Measurements from ENCODE around the gene CAPZA2. TPM values are rescaled to one million over a fixed set of nuclear protein-coding genes. Genes with fewer than 3 reads are reported as not detected.
"Not testable (repeated sequence)": the region's sequence is repeated elsewhere in the genome, so short reads cannot be mapped to it uniquely, and the experiment has no call there.

The CAPZA2 gene
- total RNA-seq, 1 experiment from 2014 or later = 57.7 TPM

- intact Hi-C loops (cut with micrococcal nuclease) = no loop called here
- CTCF ChIA-PET = interaction anchor here (1.0 kb wide), 1 partner anchor 56 kb away, joined by 3 read pairs; no protein-coding TSS in a partner anchor
- POLR2A ChIA-PET (ENCODE audit: unreplicated experiment) = no interaction called here
- Histone ChIP-seq H3K27me3 (ENCODE audit: low read length) (no peaks in the 10 kb centered on the region), H3K4me1 (ENCODE audit: insufficient read depth, low read length) (peaks cover 7% of the 10 kb centered on the region; the same call in 1 of the 2 replicates), H3K27ac (ENCODE audit: low read length) (no peak overlapping the region), H3K79me2 (ENCODE audit: low read length) (no peaks in the 10 kb centered on the region), H3K9me3 (ENCODE audit: low read length) (no peaks in the 10 kb centered on the region), H3K9me2 (replicated peaks; ENCODE audit: low read length) (no peaks in the 10 kb centered on the region), H2AFZ (ENCODE audit: low read length) (no peak overlapping the region), H3K4me3 (ENCODE audit: low read length) (no peak overlapping the region), H3K9ac (ENCODE audit: low read length) (no peak overlapping the region), H4K20me1 (ENCODE audit: low read length) (no peaks in the 10 kb centered on the region), H3K36me3 (ENCODE audit: low read depth, low read length) (no peaks in the 10 kb centered on the region), H3F3A (ENCODE audit: low read length, unreplicated experiment) (no peaks in the 10 kb centered on the region), H3K4me2 (ENCODE audit: low read length) (no peak overlapping the region)
- no peak for DNase-seq
- no peak for ATAC-seq
- TF ChIP-seq EZH2phosphoT487 (IDR thresholded peaks at IDR 0.05; ENCODE audit: borderline replicate concordance, low read length) (no peak), CTCF (conservative IDR thresholded peaks at IDR 0.05; ENCODE audit: low read depth, low read length) (no peak), EZH2 (IDR thresholded peaks at IDR 0.05; ENCODE audit: low read length, unreplicated experiment) (no peak)
- no TSS peak for BruUV-seq (replicated peaks)
These were observed 70.2 kb downstream of the CAPZA2 start for GRCh38 chr7:116932566-116932965.

- POLR2A ChIA-PET (ENCODE audit: unreplicated experiment) = no interaction called here
- CTCF ChIA-PET = no interaction called here
- Histone ChIP-seq H3K27me3 (ENCODE audit: low read length) (no peaks in the 10 kb centered on the region), H3K9ac (ENCODE audit: low read length) (no peak overlapping the region), H3K4me3 (ENCODE audit: low read length) (no peak overlapping the region), H3K79me2 (ENCODE audit: low read length) (no peaks in the 10 kb centered on the region), H3K36me3 (ENCODE audit: low read depth, low read length) (no peaks in the 10 kb centered on the region), H3K4me2 (ENCODE audit: low read length) (no peak overlapping the region), H4K20me1 (ENCODE audit: low read length) (no peaks in the 10 kb centered on the region), H3K9me3 (ENCODE audit: low read length) (no peaks in the 10 kb centered on the region), H3K4me1 (ENCODE audit: insufficient read depth, low read length) (peaks cover 7% of the 10 kb centered on the region; the same call in 1 of the 2 replicates), H3K9me2 (replicated peaks; ENCODE audit: low read length) (no peaks in the 10 kb centered on the region), H3F3A (ENCODE audit: low read length, unreplicated experiment) (no peaks in the 10 kb centered on the region), H2AFZ (ENCODE audit: low read length) (no peak overlapping the region), H3K27ac (ENCODE audit: low read length) (no peak overlapping the region)
- DNase-seq = no peak
- TF ChIP-seq EZH2phosphoT487 (IDR thresholded peaks at IDR 0.05; ENCODE audit: borderline replicate concordance, low read length) (no peak), EZH2 (IDR thresholded peaks at IDR 0.05; ENCODE audit: low read length, unreplicated experiment) (no peak), CTCF (conservative IDR thresholded peaks at IDR 0.05; ENCODE audit: low read depth, low read length) (no peak)
- intact Hi-C loops (cut with micrococcal nuclease) = no loop called here
- no TSS peak for BruUV-seq (replicated peaks)
- no peak for ATAC-seq
These were observed 71.1 kb downstream of the CAPZA2 start for GRCh38 chr7:116933465-116933864.

DNA sequence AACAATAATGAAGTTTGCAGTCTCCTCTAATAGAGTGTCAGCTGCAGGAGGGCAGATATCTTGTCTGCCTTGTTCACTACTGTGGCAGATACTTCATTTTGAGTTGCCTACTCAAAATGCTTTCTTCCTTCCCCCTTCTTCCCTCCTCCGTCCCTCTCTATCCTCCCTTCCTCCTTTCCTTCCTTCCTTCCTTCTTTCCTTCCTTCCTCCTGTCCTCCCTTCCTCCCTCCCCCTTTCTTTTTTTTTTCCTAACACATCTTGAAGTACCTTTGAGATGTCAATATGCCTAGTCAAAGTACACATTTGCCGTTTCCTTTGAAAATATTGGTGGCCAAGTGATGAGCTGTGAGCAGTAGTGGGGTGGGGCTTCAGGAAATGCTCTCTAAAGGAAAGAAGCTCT lies 72.2 kb downstream of the CAPZA2 start:
- intact Hi-C loops (cut with micrococcal nuclease) = no loop called here
- Histone ChIP-seq H3K4me1 (ENCODE audit: insufficient read depth, low read length) (no peaks in the 10 kb centered on the region), H3K27ac (ENCODE audit: low read length) (no peak overlapping the region), H3K79me2 (ENCODE audit: low read length) (no peaks in the 10 kb centered on the region), H3K9me3 (ENCODE audit: low read length) (no peaks in the 10 kb centered on the region), H3K27me3 (ENCODE audit: low read length) (no peaks in the 10 kb centered on the region), H3K4me3 (ENCODE audit: low read length) (no peak overlapping the region), H3F3A (ENCODE audit: low read length, unreplicated experiment) (no peaks in the 10 kb centered on the region), H3K4me2 (ENCODE audit: low read length) (no peak overlapping the region), H3K36me3 (ENCODE audit: low read depth, low read length) (no peaks in the 10 kb centered on the region), H4K20me1 (ENCODE audit: low read length) (no peaks in the 10 kb centered on the region), H3K9ac (ENCODE audit: low read length) (no peak overlapping the region), H2AFZ (ENCODE audit: low read length) (no peak overlapping the region), H3K9me2 (replicated peaks; ENCODE audit: low read length) (no peaks in the 10 kb centered on the region)
- ATAC-seq (no peak), DNase-seq (no peak)
- BruUV-seq (replicated peaks) = no TSS peak
- CTCF ChIA-PET = interaction anchor here (0.7 kb wide), 1 partner anchor 667 kb away, joined by 4 read pairs; no protein-coding TSS in a partner anchor
- POLR2A ChIA-PET (ENCODE audit: unreplicated experiment) = interaction anchor here (0.5 kb wide), 1 partner anchor 661 kb away, joined by 3 read pairs; no protein-coding TSS in a partner anchor
- TF ChIP-seq CTCF (conservative IDR thresholded peaks at IDR 0.05; ENCODE audit: low read depth, low read length) = no peak
- TF ChIP-seq EZH2 (IDR thresholded peaks at IDR 0.05; ENCODE audit: low read length, unreplicated experiment) = no peak
- no peak for TF ChIP-seq EZH2phosphoT487 (IDR thresholded peaks at IDR 0.05; ENCODE audit: borderline replicate concordance, low read length)

DNA sequence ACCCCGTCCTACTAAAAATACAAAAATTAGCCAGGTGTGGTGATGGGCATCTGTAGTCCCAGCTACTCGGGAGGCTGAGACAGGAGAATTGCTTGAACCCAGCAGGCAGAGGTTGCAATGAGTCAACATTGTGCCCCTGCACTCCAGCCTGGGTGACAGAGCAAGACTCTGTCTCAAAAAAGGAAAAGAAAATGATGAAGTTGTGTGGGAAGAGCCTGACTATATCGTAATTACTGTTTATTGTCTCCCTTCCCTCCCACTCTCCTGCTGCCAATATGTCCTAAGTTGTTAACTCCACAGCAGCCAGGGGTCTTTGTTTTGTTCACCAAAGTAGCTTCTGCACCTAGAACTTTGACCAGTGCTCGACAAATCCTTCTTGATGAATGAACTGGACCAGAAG lies 74.5 kb downstream of the CAPZA2 start:
- intact Hi-C loops (cut with micrococcal nuclease); ATAC-seq; H2AFZ ChIP-seq (ENCODE audit: low read length); H4K20me1 ChIP-seq (ENCODE audit: low read length); H3K9me2 ChIP-seq (replicated peaks; ENCODE audit: low read length); H3K4me1 ChIP-seq (ENCODE audit: insufficient read depth, low read length); H3K4me3 ChIP-seq (ENCODE audit: low read length); BruUV-seq (replicated peaks); H3K4me2 ChIP-seq (ENCODE audit: low read length); H3K27me3 ChIP-seq (ENCODE audit: low read length); H3K27ac ChIP-seq (ENCODE audit: low read length); CTCF ChIA-PET; H3K9ac ChIP-seq (ENCODE audit: low read length); H3K36me3 ChIP-seq (ENCODE audit: low read depth, low read length); POLR2A ChIA-PET (ENCODE audit: unreplicated experiment); H3F3A ChIP-seq (ENCODE audit: low read length, unreplicated experiment); H3K79me2 ChIP-seq (ENCODE audit: low read length); H3K9me3 ChIP-seq (ENCODE audit: low read length); DNase-seq: not testable (repeated sequence)
